Endothelial cell of umbilical vein (primary cell): ENCODE data around the gene STAG1. TPM values are rescaled to one million over a fixed set of nuclear protein-coding genes. Genes with fewer than 3 reads are reported as not detected.
A peak's percentile ranks its signal among the peaks of the same experiment; 100 is the strongest.

Experiments used
- BruUV-seq: library from RNA; stranded (reverse); fragments of 400-500 nt; replicated peaks from 2 replicates; lab custom pipeline; 2021; lab: Mats Ljungman, UMichigan
- CTCF ChIA-PET: fragments of 300-600, 350-600 bp; sonication (Branson Sonifier 250); formaldehyde crosslinking; loops from one replicate; lab custom pipeline; 2021; ENCODE audit warnings: antibody characterized with exemption, inconsistent platforms; lab: Charles Lee
- POLR2A ChIA-PET: fragments of 300-600, 350-600 bp; sonication (Branson Sonifier 250); formaldehyde crosslinking; loops from one replicate; lab custom pipeline; 2021; ENCODE audit warnings: antibody characterized with exemption, inconsistent platforms; lab: Charles Lee
- DNase-seq: peaks from one replicate; pipeline ENCODE4 v3.0.0-alpha.2; 2011; ENCODE audit warnings: low read depth, low spot score
- FAIRE-seq: peaks from 2 replicates; lab custom pipeline; 2011; peaks lifted over from hg19 to GRCh38; lab: Jason Lieb, UNC
- H2AFZ ChIP-seq: 2 replicates; pipeline ENCODE4 v1.6.0; 2012; ENCODE audit warnings: low read depth, low read length, control low read depth, inconsistent platforms
- H3K27ac ChIP-seq: 2 replicates; pipeline ENCODE4 v1.5.1; 2011; ENCODE audit warnings: low read depth, mild to moderate bottlenecking, control low read depth, low read length, moderate library complexity; ENCODE audit not compliant: insufficient read depth
- H3K27me3 ChIP-seq, 2 experiments: 2 replicates each; pipeline versions ENCODE4 v1.6.0 to v1.6.1; 2011; ENCODE audit warnings: low read length in 2 of 2, mixed read lengths in 1 of 2; ENCODE audit not compliant: control insufficient read depth in 2 of 2, insufficient read depth in 2 of 2
- H3K36me3 ChIP-seq, 2 experiments: 2 replicates in 1 of 2; 3 replicates in 1 of 2; pipeline ENCODE4 v1.5.1; 2011; ENCODE audit warnings: low read length in 2 of 2, mild to moderate bottlenecking in 1 of 2, moderate library complexity in 1 of 2; ENCODE audit not compliant: control insufficient read depth in 2 of 2, insufficient read depth in 2 of 2; ENCODE audit errors: extremely low read depth in 1 of 2
- H3K4me1 ChIP-seq: 3 replicates; pipeline ENCODE4 v1.5.1; 2011; ENCODE audit warnings: mild to moderate bottlenecking, low read length; ENCODE audit not compliant: control insufficient read depth, insufficient read depth; ENCODE audit errors: extremely low read depth
- H3K4me2 ChIP-seq: 2 replicates; pipeline ENCODE4 v1.6.1; 2011; ENCODE audit warnings: low read length, control low read depth, mixed read lengths; ENCODE audit not compliant: insufficient read depth
- H3K4me3 ChIP-seq, 3 experiments: fragments of 200-600 bp in 1 of 3; sonication (generic), shearing (Covaris generic) in 1 of 3; replicated peaks in 1 of 3; 2 replicates each; pipeline ENCODE4 v1.5.1; 2011 to 2016; ENCODE audit warnings: control low read depth in 3 of 3, low read length in 3 of 3, mild to moderate bottlenecking in 2 of 3, inconsistent platforms in 1 of 3, low read depth in 1 of 3, moderate library complexity in 1 of 3; ENCODE audit not compliant: insufficient read depth in 1 of 3
- H3K79me2 ChIP-seq: 2 replicates; pipeline ENCODE4 v1.6.0; 2012; ENCODE audit warnings: low read length, inconsistent platforms; ENCODE audit not compliant: control insufficient read depth, insufficient read depth
- H3K9ac ChIP-seq: replicated peaks from 2 replicates; pipeline ENCODE3; 2011; ENCODE audit warnings: low read length, control low read depth; ENCODE audit not compliant: insufficient read depth; ENCODE audit errors: extremely low read depth
- H3K9me1 ChIP-seq: replicated peaks from 3 replicates; pipeline ENCODE4 v1.6.0; 2011; ENCODE audit warnings: mild to moderate bottlenecking, low read length; ENCODE audit not compliant: control insufficient read depth, insufficient read depth; ENCODE audit errors: extremely low read depth
- H3K9me3 ChIP-seq: replicated peaks from 2 replicates; pipeline ENCODE4 v1.5.1; 2012; ENCODE audit warnings: low read length, inconsistent platforms; ENCODE audit not compliant: control insufficient read depth, insufficient read depth
- H4K20me1 ChIP-seq: replicated peaks from 2 replicates; pipeline ENCODE3; 2011; ENCODE audit warnings: mild to moderate bottlenecking, low read length; ENCODE audit not compliant: control insufficient read depth, insufficient read depth; ENCODE audit errors: extremely low read depth
- EZH2 ChIP-seq: IDR thresholded peaks from 2 replicates; pipeline ENCODE4 v1.6.1; 2012; ENCODE audit warnings: borderline replicate concordance, low read depth, mild to moderate bottlenecking, moderate library complexity, low read length, inconsistent platforms; ENCODE audit not compliant: severe bottlenecking
- FOS ChIP-seq: IDR thresholded peaks from 2 replicates; pipeline ENCODE4 v1.6.1; 2011; ENCODE audit warnings: mild to moderate bottlenecking, low read length, moderate library complexity, borderline replicate concordance; ENCODE audit not compliant: insufficient read depth
- GATA2 ChIP-seq: IDR thresholded peaks from 2 replicates; pipeline ENCODE4 v1.7.0; 2011; ENCODE audit warnings: low read depth, mild to moderate bottlenecking, moderate library complexity, mixed read lengths, low read length; ENCODE audit not compliant: insufficient read length, insufficient read depth
- JUN ChIP-seq: IDR thresholded peaks from 2 replicates; pipeline ENCODE4 v1.6.1; 2011; ENCODE audit warnings: borderline replicate concordance, low read depth; ENCODE audit not compliant: insufficient read length, insufficient read depth
- POLR2A ChIP-seq: IDR thresholded peaks from 2 replicates; pipeline ENCODE4 v1.6.1; 2012; ENCODE audit warnings: low read depth, mild to moderate bottlenecking, control low read depth, low read length
- POLR2AphosphoS5 ChIP-seq: IDR thresholded peaks from 2 replicates; pipeline ENCODE4 v1.6.1; 2012; ENCODE audit warnings: low read depth, mild to moderate bottlenecking, control low read depth, low read length, moderate library complexity; ENCODE audit not compliant: insufficient read depth
- dilution Hi-C: fragments of 300-500 bp; cut with MboI; formaldehyde crosslinking; loops from one replicate; pipeline ENCODE4 v1.15.0; 2019; ENCODE audit warnings: low sequenced_read_pairs; ENCODE audit not compliant: extremely low pct_ligation_motif_present
- intact Hi-C: fragments of 100-400 bp; cut with micrococcal nuclease; formaldehyde crosslinking; loops from one replicate; pipeline ENCODE4 v1.10.0; 2022
- polyA plus RNA-seq, 4 experiments: library from polyadenylated mRNA; depleted of rRNA in 3 of 4; stranded (reverse) in 3 of 4; unstranded in 1 of 4; fragments of >200 nt; gene quantifications; 2 replicates each; pipeline versions ENCODE4 v1.2.1 to v1.2.3, GENCODE V29; 2011 to 2012; ENCODE audit warnings: missing spikeins in 1 of 4
- total RNA-seq: library from RNA; stranded (reverse); gene quantifications from 2 replicates; pipeline ENCODE4 v1.2.3, GENCODE V29; 2021
- TF ChIP-seq, protein P1 (sequence below), 2 donors: IDR thresholded peaks; 1 replicate in 1 of 2; 2 replicates in 1 of 2; pipeline ENCODE4 v1.5.1; 2011; ENCODE audit warnings: low read length in 2 of 2, mild to moderate bottlenecking in 2 of 2, moderate library complexity in 2 of 2, control low read depth in 1 of 2, inconsistent platforms in 1 of 2, low read depth in 1 of 2; ENCODE audit not compliant: insufficient read depth in 1 of 2; ENCODE audit errors: extremely low read depth in 1 of 2
- TF ChIP-seq, protein P2 (sequence below): IDR thresholded peaks from 2 replicates; pipeline ENCODE4 v1.6.1; 2011; ENCODE audit not compliant: insufficient read depth, insufficient read length

STAG1 gene
- total and polyA plus RNA-seq, 2 donors (not counting 3 experiments of a cell fraction or from before 2014, with no cell fraction given): 7.4 to 42.1 TPM

DNA sequence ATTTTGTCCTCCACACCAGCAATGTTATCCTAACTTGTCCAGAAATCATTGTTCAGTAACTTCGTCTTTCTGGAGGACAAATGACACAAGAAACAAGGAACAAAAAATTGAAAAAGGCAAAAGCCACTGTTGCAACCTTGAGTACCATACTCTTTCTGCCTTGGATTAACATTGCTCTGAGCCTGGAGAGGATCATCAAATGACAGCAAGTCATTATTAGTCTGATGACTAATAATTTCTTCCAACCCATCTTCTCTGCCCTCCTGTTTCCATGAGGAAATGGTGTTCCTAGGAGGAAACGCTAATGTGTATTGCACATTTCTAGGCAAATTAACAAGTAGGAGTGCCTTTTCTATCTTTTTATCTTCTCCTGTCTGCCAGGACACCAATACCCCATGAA, 348.1 kb downstream of the STAG1 start:
- POLR2A ChIA-PET: no interaction called here
- DNase-seq (no peak), FAIRE-seq (no peak)
- no peak overlapping the region for H2AFZ ChIP-seq
- H3K4me2 ChIP-seq: no peak overlapping the region
- H3K4me1 ChIP-seq: no peaks in the 10 kb centered on the region
- H3K9me1 ChIP-seq: no peaks in the 10 kb centered on the region
- TF ChIP-seq, protein P1, sequence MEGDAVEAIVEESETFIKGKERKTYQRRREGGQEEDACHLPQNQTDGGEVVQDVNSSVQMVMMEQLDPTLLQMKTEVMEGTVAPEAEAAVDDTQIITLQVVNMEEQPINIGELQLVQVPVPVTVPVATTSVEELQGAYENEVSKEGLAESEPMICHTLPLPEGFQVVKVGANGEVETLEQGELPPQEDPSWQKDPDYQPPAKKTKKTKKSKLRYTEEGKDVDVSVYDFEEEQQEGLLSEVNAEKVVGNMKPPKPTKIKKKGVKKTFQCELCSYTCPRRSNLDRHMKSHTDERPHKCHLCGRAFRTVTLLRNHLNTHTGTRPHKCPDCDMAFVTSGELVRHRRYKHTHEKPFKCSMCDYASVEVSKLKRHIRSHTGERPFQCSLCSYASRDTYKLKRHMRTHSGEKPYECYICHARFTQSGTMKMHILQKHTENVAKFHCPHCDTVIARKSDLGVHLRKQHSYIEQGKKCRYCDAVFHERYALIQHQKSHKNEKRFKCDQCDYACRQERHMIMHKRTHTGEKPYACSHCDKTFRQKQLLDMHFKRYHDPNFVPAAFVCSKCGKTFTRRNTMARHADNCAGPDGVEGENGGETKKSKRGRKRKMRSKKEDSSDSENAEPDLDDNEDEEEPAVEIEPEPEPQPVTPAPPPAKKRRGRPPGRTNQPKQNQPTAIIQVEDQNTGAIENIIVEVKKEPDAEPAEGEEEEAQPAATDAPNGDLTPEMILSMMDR (IDR thresholded peaks at IDR 0.05; ENCODE audit: extremely low read depth in 1 of 2, insufficient read depth in 1 of 2, low read depth in 1 of 2, low read length in 2 of 2): no peak
- TF ChIP-seq EZH2: no peak
- no peak overlapping the region for H3K4me3 ChIP-seq
- no peak overlapping the region for H3K9ac ChIP-seq
- H3K27me3 ChIP-seq: no peaks in the 10 kb centered on the region
- intact Hi-C loops (no loop called here), dilution Hi-C loops (no loop called here)
- no peaks in the 10 kb centered on the region for H4K20me1 ChIP-seq
- no peaks in the 10 kb centered on the region for H3K79me2 ChIP-seq
- CTCF ChIA-PET: interaction anchor here (0.7 to 2.5 kb wide), 3 partner anchors 11 to 348 kb away, joined by 4 to 17 read pairs (median 6); partner anchors contain the start of gene STAG1
- no peaks in the 10 kb centered on the region for H3K9me3 ChIP-seq
- H3K27ac ChIP-seq: no peak overlapping the region
- no TSS peak for BruUV-seq
- no peaks in the 10 kb centered on the region for H3K36me3 ChIP-seq

DNA sequence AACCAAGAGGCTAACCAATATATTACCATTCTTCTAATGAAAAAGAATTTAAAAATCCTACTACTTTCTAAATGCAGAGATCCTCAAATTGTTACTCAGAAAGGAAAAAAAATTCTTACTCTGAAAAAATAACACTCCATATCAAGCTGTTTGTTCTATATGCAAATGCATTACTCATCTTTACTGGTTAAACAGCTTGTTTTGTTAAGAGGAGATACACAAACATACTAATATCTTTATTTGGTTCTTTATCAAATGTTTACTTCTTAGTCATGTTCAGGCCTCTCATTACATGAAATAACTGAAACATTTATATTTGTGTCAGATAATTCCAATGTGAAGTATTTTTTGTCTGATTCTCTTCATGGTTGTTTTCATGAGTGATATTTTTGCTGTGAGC, 355.3 kb downstream of the STAG1 start:
- Histone ChIP-seq H4K20me1 (no peaks in the 10 kb centered on the region), H3K4me2 (peak overlapping the region; percentile 16), H2AFZ (no peak overlapping the region), H3K4me3 (no peak overlapping the region), H3K9me3 (no peaks in the 10 kb centered on the region), H3K9me1 (no peaks in the 10 kb centered on the region), H3K79me2 (no peaks in the 10 kb centered on the region), H3K36me3 (no peaks in the 10 kb centered on the region), H3K4me1 (peaks cover 6% of the 10 kb centered on the region), H3K9ac (no peak overlapping the region), H3K27me3 (no peaks in the 10 kb centered on the region), H3K27ac (no peak overlapping the region)
- FAIRE-seq (peak; percentile 66), DNase-seq (peak; percentile 28)
- no TSS peak for BruUV-seq
- ChIA-PET CTCF (interaction anchor here (0.9 to 1.9 kb wide), 6 partner anchors 9 to 617 kb away, joined by 3 to 20 read pairs (median 4); partner anchors contain the start of gene STAG1), POLR2A (no interaction called here)
- TF ChIP-seq FOS: peak; percentile 11
- TF ChIP-seq, protein P1 (IDR thresholded peaks at IDR 0.05; ENCODE audit: extremely low read depth in 1 of 2, insufficient read depth in 1 of 2, low read depth in 1 of 2, low read length in 2 of 2): no peak
- TF ChIP-seq, protein P2, sequence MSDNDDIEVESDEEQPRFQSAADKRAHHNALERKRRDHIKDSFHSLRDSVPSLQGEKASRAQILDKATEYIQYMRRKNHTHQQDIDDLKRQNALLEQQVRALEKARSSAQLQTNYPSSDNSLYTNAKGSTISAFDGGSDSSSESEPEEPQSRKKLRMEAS: no peak
- TF ChIP-seq EZH2: no peak
- TF ChIP-seq POLR2A: no peak
- TF ChIP-seq POLR2AphosphoS5: no peak
- no peak for TF ChIP-seq JUN
- no peak for TF ChIP-seq GATA2
- dilution Hi-C loops (no loop called here), intact Hi-C loops (no loop called here)
